GM06990 (cell line): Measurements from ENCODE around the gene DAB2.

Source experiments
- DNase-seq: peaks from one replicate; pipeline ENCODE4 v3.0.0-alpha.2; 2011; ENCODE audit not compliant: insufficient read length; ENCODE audit errors: extremely low read depth
- H3K27me3 ChIP-seq: replicated peaks from 2 replicates; pipeline ENCODE4 v1.6.0; 2011; ENCODE audit warnings: low read length; ENCODE audit not compliant: control insufficient read depth, insufficient read depth
- H3K36me3 ChIP-seq: 2 replicates; pipeline ENCODE4 v1.5.1; 2011; ENCODE audit warnings: low read length; ENCODE audit not compliant: control insufficient read depth, insufficient read depth
- H3K4me3 ChIP-seq: replicated peaks from 2 replicates; pipeline ENCODE4 v1.5.1; 2011; ENCODE audit warnings: low read depth, mild to moderate bottlenecking, control low read depth, low read length
- TF ChIP-seq, protein P1 (sequence below): IDR thresholded peaks from 2 replicates; pipeline ENCODE4 v1.5.1; 2011; ENCODE audit warnings: low read length, control low read depth, mild to moderate bottlenecking, inconsistent platforms; ENCODE audit not compliant: insufficient read depth, poor library complexity, severe bottlenecking

DAB2 gene

DNA sequence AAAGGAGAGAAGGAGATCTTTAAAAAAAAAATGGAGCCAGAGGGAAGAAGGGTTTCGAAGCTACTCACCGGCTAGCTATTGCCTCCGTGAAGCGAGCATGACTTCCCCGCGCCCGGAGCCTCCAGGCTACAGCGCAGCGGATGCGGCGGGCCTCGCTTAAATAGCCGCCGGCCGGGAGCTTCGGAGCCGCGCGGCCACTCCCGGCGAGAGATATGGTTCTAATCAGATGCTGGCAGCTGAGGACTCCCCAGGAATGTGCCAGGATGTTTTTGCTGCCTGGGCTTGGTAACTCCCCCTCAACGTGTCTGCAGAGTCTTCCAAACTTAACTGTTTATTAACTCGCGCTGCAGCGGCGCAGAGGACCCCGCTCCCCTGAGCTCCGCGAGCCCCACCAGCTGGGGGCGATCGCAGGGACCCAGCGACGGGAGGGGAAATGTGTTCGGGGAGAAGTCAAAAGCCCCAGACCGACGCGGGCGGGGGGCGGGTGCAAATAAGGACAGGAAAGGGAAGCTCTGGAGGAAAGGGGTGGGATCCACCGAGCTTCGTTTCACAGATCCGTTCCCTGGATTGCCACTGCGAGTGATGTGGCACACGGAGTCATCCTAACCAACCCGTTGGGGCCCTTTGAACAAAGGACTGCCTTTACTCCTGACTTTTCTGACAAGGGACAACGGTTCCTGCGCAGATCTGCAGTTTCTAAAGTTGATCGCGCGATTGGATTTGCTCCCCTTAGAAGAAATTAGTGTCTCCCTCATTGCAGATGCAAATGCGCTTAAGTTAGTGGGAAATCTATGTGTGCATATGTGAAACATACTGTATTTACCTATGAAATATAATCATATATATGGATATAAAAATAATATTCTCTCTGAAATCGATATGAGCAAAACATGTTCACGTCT is at the start of gene DAB2:
DAB2 (minus strand) TSS at position 245 of the 902 bp plus-strand sequence. CDS start 30,660 bp downstream, outside the sequence.
- TF ChIP-seq, protein P1, sequence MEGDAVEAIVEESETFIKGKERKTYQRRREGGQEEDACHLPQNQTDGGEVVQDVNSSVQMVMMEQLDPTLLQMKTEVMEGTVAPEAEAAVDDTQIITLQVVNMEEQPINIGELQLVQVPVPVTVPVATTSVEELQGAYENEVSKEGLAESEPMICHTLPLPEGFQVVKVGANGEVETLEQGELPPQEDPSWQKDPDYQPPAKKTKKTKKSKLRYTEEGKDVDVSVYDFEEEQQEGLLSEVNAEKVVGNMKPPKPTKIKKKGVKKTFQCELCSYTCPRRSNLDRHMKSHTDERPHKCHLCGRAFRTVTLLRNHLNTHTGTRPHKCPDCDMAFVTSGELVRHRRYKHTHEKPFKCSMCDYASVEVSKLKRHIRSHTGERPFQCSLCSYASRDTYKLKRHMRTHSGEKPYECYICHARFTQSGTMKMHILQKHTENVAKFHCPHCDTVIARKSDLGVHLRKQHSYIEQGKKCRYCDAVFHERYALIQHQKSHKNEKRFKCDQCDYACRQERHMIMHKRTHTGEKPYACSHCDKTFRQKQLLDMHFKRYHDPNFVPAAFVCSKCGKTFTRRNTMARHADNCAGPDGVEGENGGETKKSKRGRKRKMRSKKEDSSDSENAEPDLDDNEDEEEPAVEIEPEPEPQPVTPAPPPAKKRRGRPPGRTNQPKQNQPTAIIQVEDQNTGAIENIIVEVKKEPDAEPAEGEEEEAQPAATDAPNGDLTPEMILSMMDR = peak; percentile 22
- Histone ChIP-seq H3K36me3 (no peaks in the 10 kb centered on the region), H3K27me3 (peaks cover 4% of the 10 kb centered on the region), H3K4me3 (no peak within 1 kb of the TSS)
- peak; percentile 10 for DNase-seq

DNA sequence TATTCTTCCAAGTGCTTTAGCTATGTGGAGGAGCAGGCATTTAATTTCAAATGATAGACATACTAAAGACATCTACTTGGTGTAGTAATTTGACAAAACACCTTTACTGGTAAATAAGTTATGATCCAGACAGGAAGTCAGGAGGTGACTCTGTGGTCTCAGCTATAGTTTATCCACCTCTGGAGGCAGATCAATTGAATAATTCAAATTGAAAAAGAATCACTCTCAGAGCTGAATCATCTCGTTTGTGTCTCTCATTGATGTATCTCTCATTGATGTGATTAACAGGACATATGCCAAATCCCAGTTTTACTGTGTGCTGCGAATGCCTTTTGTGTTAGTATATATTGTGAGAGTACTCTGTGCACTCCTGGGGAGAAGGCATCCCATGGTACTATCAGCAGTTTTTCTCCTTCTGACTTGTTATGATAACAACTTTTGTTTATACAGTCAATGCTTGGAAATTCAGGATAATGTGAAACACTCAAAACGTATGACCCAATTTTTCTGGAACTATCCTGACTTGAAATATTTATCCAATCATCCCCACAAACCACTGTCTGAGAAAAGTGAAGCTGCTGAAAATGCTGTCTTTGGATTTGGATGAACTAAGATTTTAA is 48.5 kb upstream of the DAB2 start:
- no peak for DNase-seq
- TF ChIP-seq, protein P1 = no peak
- H3K36me3 ChIP-seq = no peaks in the 10 kb centered on the region
- H3K27me3 ChIP-seq = no peaks in the 10 kb centered on the region; the same call in 1 of the 2 replicates
- H3K4me3 ChIP-seq = no peak overlapping the region

DNA sequence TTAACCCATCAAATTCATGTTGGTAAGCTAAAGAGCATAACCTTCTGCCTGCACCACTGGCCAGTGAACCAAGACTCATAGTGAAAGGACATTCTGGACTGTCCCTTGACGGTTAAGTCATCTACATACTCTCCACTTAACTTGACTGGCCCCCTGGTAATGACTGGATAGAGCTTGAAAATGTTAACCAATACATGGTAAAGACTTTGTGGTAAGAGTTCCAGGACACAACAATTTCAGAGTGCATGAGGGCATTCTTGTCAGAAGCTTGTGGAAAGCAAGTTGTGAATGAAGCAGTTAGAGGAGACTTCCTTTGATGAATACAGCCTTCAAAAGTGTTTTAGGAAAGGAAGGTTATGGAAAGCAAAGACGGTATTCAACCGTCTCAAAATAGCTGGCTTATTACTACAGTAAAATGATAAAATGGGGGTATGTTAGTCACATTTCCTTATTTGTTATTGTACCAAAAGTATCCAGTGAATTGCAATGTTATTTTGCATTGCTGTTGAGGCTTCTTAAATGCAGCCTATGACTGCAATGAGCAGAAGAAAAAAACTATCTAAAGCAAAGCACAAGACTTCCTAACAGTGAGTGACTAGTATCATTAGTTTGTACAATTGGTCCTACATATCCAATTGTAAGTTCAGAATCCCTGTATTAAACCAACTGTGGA is 47.2 kb upstream of the DAB2 start:
- no peaks in the 10 kb centered on the region for H3K36me3 ChIP-seq
- H3K27me3 ChIP-seq = no peaks in the 10 kb centered on the region; the same call in 1 of the 2 replicates
- no peak overlapping the region for H3K4me3 ChIP-seq
- TF ChIP-seq, protein P1 = no peak
- DNase-seq = no peak

DNA sequence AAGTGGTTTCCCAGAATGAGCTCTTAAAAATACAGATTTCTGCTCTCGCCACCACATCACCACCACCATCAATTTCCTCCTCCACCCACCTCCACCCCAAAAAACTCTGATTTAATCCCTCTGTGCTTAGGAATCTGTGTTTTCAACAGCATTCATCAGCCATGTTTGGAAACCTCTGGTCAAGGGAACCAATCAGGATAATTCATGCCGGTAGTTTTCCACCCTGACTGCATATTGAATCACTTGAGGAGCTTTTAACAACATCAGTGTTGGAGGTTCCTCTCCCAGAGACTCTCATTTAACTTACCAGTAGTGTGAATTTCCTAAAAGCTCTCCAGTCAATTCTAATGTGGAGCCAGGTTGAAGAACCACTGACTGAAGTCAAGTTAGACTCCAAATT is 46.0 kb upstream of the DAB2 start:
- TF ChIP-seq, protein P1 = no peak
- Histone ChIP-seq H3K27me3 (no peaks in the 10 kb centered on the region; the same call in 1 of the 2 replicates), H3K36me3 (no peaks in the 10 kb centered on the region), H3K4me3 (no peak overlapping the region)
- DNase-seq = no peak

DNA sequence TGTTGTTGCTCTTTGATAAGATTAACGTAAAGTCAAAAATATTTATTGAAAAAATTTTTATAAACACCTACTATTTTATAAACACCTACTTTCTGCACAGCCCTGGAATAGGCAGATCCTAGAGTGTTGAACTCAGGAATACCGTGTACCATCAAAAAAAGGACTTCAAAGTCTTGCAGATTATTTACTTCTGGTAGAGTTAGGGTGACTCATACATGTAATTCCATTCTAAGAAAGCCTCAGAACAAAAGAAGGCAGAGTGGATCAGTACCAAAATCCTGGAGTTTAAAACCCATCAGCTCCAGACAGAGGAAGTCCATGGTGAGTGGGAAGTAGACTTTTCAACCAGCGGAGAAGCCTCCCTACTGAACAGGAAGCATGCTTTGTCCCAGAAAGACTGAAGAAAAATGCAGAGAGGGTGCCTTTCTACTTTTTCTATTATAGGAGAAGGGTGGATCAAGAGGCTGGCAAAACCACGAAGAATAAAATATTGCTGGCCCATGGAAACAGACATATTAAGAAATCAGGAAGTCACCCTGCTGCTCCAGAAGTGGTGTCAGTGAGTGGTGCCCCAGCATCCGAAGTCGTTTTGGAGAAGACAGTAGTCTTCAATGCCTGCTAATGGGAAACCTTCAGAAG is 45.1 kb upstream of the DAB2 start:
- no peaks in the 10 kb centered on the region for H3K36me3 ChIP-seq

More for the DNA sequence above, 45.1 kb upstream of the DAB2 start:
- TF ChIP-seq, protein P1 = no peak
- H3K27me3 ChIP-seq = no peaks in the 10 kb centered on the region; the same call in 1 of the 2 replicates
- no peak overlapping the region for H3K4me3 ChIP-seq
- no peak for DNase-seq
